ENCODE data around the gene PRG3. TPM values are rescaled to one million over a fixed set of nuclear protein-coding genes. Genes with fewer than 3 reads are reported as not detected.

The PRG3 gene
- total and polyA plus RNA-seq, 2 of the 4 experiments (the other 2 are of a cell fraction) = not detected

- DNase-seq (no peak), ATAC-seq (ENCODE audit: low read depth) (no peak)
- no peak overlapping the region for H3K4me3 ChIP-seq (ENCODE audit: insufficient read depth, low read depth, low read length)
- H3K9ac ChIP-seq (ENCODE audit: low read depth, low read length) = no peak overlapping the region
- H2BK20ac ChIP-seq (ENCODE audit: low read depth, low read length) = no peak overlapping the region
- no peak overlapping the region for H3K56ac ChIP-seq (ENCODE audit: extremely low read depth, insufficient read depth, low read length)
- no peak overlapping the region for H3K4ac ChIP-seq (ENCODE audit: low read depth, low read length)
- CTCF ChIA-PET = no interaction called here
- POLR2A ChIA-PET (ENCODE audit: unreplicated experiment) = no interaction called here
- H3K9me1 ChIP-seq (ENCODE audit: insufficient read depth, low read length) = peaks cover 18% of the 10 kb centered on the region
- in situ Hi-C loops (cut with MboI; ENCODE audit: low sequenced_read_pairs) = no loop called here
- no peak overlapping the region for H2BK15ac ChIP-seq (ENCODE audit: low read depth, low read length)
- no peak overlapping the region for H2BK5ac ChIP-seq (ENCODE audit: low read depth, low read length, poor library complexity, severe bottlenecking)
- H3K9me3 ChIP-seq (ENCODE audit: control insufficient read depth, insufficient read depth, low read length) = no peaks in the 10 kb centered on the region
- H3K23ac ChIP-seq (ENCODE audit: low read depth, low read length) = no peak overlapping the region
- no TSS peak for BruUV-seq (replicated peaks)
- no peak overlapping the region for H4K5ac ChIP-seq (ENCODE audit: low read depth, low read length)
- H3K79me1 ChIP-seq (ENCODE audit: low read depth in 1 of 2, low read length in 2 of 2) = peaks cover 6 to 16% of the 10 kb centered on the region in 2 experiments; a peak in 3 of 4 replicates
- dilution Hi-C loops (cut with HindIII; ENCODE audit: low sequenced_read_pairs, unreplicated experiment) = no loop called here
- no CpG with 5 or more reads among the region's 4 CpGs for WGBS, 2 experiments (ENCODE audit: extremely low coverage in 2 of 2, insufficient read length in 1 of 2)
- H3K27ac ChIP-seq (ENCODE audit: insufficient read depth, low read length) = no peak overlapping the region
- H4K91ac ChIP-seq (ENCODE audit: insufficient read depth, low read depth, low read length) = no peak overlapping the region
- intact Hi-C loops (cut with micrococcal nuclease) = no loop called here
- no peak overlapping the region for H3K18ac ChIP-seq (ENCODE audit: low read depth, low read length)
- H3K4me1 ChIP-seq (ENCODE audit: control insufficient read depth, insufficient read depth, low read length) = peaks cover 15% of the 10 kb centered on the region
- H2AK9ac ChIP-seq (replicated peaks; ENCODE audit: low read depth, low read length, poor library complexity) = no peak overlapping the region
- peaks cover 14% of the 10 kb centered on the region for H3K36me3 ChIP-seq (ENCODE audit: control insufficient read depth, insufficient read depth, low read length)
- 0 out of 2 replicates have a peak, but pooled peaks cover 4% of the 10 kb centered on the region for H4K20me1 ChIP-seq (ENCODE audit: insufficient read depth, low read length)
- no peak overlapping the region for H2BK120ac ChIP-seq (ENCODE audit: low read depth, low read length)
- H2AFZ ChIP-seq (replicated peaks; ENCODE audit: low read length, poor library complexity) = no peak overlapping the region
- no peaks in the 10 kb centered on the region for H3K27me3 ChIP-seq (ENCODE audit: control insufficient read depth, insufficient read depth, low read length)
- no peak overlapping the region for H2AK5ac ChIP-seq (ENCODE audit: low read depth, low read length)
- H3K4me2 ChIP-seq (ENCODE audit: low read depth, low read length) = no peak overlapping the region
- no peak overlapping the region for H4K8ac ChIP-seq (ENCODE audit: low read depth in 2 of 2, low read length in 2 of 2)
- TF ChIP-seq BHLHE40 (IDR thresholded peaks at IDR 0.05; ENCODE audit: low read depth, low read length) = no peak
- no peak for TF ChIP-seq RAD21 (IDR thresholded peaks at IDR 0.05; ENCODE audit: low read length)
- no peak for TF ChIP-seq RCOR1 (IDR thresholded peaks at IDR 0.05; ENCODE audit: insufficient replicate concordance, low read length)
- no peak for TF ChIP-seq CEBPB (IDR thresholded peaks at IDR 0.05; ENCODE audit: low read depth, low read length)
- TF ChIP-seq MXI1 (IDR thresholded peaks at IDR 0.05; ENCODE audit: borderline replicate concordance, low read depth, low read length) = no peak
- no peak for TF ChIP-seq USF2 (IDR thresholded peaks at IDR 0.05; ENCODE audit: low read depth, low read length)
- TF ChIP-seq CHD1 (IDR thresholded peaks at IDR 0.05; ENCODE audit: low read depth, low read length) = no peak
- no peak for TF ChIP-seq SMC3 (IDR thresholded peaks at IDR 0.05; ENCODE audit: low read depth, low read length)
- TF ChIP-seq POLR2A (IDR thresholded peaks at IDR 0.05; ENCODE audit: low read depth, low read length) = no peak
- TF ChIP-seq ELK1 (IDR thresholded peaks at IDR 0.05; ENCODE audit: borderline replicate concordance, low read depth, low read length) = no peak
- TF ChIP-seq MAFK (IDR thresholded peaks at IDR 0.05; ENCODE audit: low read depth, low read length) = no peak
- no peak for TF ChIP-seq MAZ (IDR thresholded peaks at IDR 0.05; ENCODE audit: borderline replicate concordance, low read depth, low read length)
- no peak for TF ChIP-seq NFE2L2 (IDR thresholded peaks at IDR 0.05; ENCODE audit: low read depth, low read length)
- TF ChIP-seq CTCF (conservative IDR thresholded peaks at IDR 0.05; ENCODE audit: low read depth, low read length) = no peak
- no peak overlapping the region for H3K14ac ChIP-seq (replicated peaks; ENCODE audit: low read depth, low read length)
Observed at GRCh38 chr11:57421066-57421465, 40.1 kb upstream of the PRG3 start.

All from IMR-90 (cell line).